Measurements from ENCODE around the gene EIPR1. TPM values are rescaled to one million over a fixed set of nuclear protein-coding genes. Genes with fewer than 3 reads are reported as not detected.
A peak's percentile ranks its signal among the peaks of the same experiment; 100 is the strongest.

The EIPR1 gene
- total RNA-seq, 4 donors from 2014 or later: 26.1 to 51.6 (median 40.0) TPM

- Histone ChIP-seq H3K27me3 (no peaks in the 10 kb centered on the region), H3K4me3 (replicated peaks in 1 of 3) (no peak overlapping the region), H3K4me1 (peaks cover 5 to 29% of the 10 kb centered on the region in 2 donors), H3K27ac (no peak overlapping the region), H3K9me3 (no peaks in the 10 kb centered on the region), H3K36me3 (no peaks in the 10 kb centered on the region)
- TF ChIP-seq, protein P1, sequence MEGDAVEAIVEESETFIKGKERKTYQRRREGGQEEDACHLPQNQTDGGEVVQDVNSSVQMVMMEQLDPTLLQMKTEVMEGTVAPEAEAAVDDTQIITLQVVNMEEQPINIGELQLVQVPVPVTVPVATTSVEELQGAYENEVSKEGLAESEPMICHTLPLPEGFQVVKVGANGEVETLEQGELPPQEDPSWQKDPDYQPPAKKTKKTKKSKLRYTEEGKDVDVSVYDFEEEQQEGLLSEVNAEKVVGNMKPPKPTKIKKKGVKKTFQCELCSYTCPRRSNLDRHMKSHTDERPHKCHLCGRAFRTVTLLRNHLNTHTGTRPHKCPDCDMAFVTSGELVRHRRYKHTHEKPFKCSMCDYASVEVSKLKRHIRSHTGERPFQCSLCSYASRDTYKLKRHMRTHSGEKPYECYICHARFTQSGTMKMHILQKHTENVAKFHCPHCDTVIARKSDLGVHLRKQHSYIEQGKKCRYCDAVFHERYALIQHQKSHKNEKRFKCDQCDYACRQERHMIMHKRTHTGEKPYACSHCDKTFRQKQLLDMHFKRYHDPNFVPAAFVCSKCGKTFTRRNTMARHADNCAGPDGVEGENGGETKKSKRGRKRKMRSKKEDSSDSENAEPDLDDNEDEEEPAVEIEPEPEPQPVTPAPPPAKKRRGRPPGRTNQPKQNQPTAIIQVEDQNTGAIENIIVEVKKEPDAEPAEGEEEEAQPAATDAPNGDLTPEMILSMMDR (IDR thresholded peaks at IDR 0.05): no peak
- no peak for TF ChIP-seq POLR2A (IDR thresholded peaks at IDR 0.05)
- DNase-seq: peak; percentile 58 to 69
- intact Hi-C loops (cut with DNase I): no loop called here
- WGBS, 2 donors: 54 to 64% methylated on average over 10 of the region's 10 CpGs
Observed at GRCh38 chr2:3338340-3338739, 39.3 kb downstream of the EIPR1 start.

DNA sequence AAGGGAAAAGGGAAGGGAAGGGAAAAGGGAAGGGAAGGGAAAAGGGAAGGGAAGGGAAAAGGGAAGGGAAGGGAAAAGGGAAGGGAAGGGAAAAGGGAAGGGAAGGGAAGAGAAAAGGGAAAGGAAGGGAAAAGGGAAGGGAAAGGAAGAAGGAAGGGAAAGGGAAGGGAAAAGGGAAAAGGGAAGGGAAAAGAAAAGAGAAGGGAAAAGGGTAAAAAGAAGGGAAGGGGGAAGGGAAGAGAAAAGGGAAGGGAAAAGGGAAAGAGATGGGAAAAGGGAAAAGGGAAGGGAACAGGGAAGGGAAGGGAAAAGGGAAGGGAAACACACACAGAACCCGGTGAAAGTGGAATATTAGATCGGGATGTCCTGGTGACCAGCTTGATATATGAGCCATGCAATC lies 40.8 kb downstream of the EIPR1 start:
- 89 to 96% methylated on average over 2 of the region's 2 CpGs for WGBS, 2 donors
- H3K27me3 ChIP-seq: no peaks in the 10 kb centered on the region
- intact Hi-C loops (cut with DNase I): no loop called here
- H3K4me3 ChIP-seq (replicated peaks in 1 of 3): no peak overlapping the region
- no peaks in the 10 kb centered on the region for H3K36me3 ChIP-seq
- no peaks in the 10 kb centered on the region for H3K9me3 ChIP-seq
- H3K4me1 ChIP-seq: peaks cover 7 to 26% of the 10 kb centered on the region in 2 donors
- TF ChIP-seq, protein P1 (IDR thresholded peaks at IDR 0.05): no peak
- TF ChIP-seq POLR2A (IDR thresholded peaks at IDR 0.05): no peak
- no peak for DNase-seq
- H3K27ac ChIP-seq: no peak overlapping the region

DNA sequence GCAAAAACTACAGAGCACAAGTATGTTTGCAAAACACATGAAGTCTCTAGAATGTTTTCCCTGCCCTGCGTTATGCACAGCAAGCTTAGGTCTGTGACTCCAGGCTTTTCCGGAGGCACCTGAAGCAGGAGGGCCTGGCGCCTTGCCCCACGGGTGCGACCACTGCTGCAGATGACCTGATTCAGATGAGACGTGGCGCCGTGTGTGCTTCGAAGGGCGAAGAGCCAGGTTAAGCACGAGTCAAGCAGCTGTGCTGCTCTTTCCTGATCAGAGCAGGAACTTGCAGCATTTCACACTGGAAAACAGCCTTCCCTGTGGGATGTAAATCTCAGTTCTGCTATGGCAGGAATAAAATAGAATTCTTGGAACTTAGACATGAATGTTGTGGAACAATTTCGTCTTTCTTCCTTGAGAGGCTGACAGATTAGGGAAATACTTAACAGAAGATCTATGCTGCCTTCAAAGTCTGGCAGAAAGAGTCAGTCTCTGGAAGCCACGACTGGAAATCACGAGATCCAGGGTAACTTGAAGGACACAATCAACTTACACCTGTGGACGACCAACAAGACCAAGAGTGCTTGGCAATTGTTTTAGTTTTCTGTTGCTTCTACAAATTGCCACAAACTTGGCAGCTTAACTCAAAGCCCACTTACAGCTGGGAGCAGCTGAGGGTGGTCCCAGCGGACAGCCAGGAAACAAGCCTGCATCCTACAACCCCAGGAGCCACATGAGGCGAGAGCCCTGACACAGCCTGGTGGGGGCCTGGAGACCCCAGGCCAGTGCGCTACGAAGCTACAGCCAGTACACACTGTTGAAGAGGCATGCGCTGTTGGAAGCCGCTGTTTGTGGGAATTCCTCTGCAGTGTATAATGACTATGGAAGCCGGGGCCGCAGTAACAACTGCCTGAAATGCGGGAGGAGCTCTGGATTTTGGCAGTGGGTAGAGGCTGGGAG lies 42.9 kb downstream of the EIPR1 start:
- no peak for TF ChIP-seq POLR2A (IDR thresholded peaks at IDR 0.05)
- TF ChIP-seq, protein P1 (IDR thresholded peaks at IDR 0.05): no peak
- Histone ChIP-seq H3K4me1 (peaks cover 16 to 35% of the 10 kb centered on the region in 2 donors), H3K27me3 (no peaks in the 10 kb centered on the region), H3K36me3 (no peaks in the 10 kb centered on the region), H3K4me3 (replicated peaks in 1 of 3) (no peak overlapping the region), H3K27ac (peak overlapping the region; percentile 44 to 79 (median 63)), H3K9me3 (no peaks in the 10 kb centered on the region)
- peak; percentile 89 to 92 for DNase-seq
- intact Hi-C loops (cut with DNase I): no loop called here
- 55 to 58% methylated on average over 24 of the region's 24 CpGs for WGBS, 2 donors

- no peak for DNase-seq
- intact Hi-C loops (cut with DNase I): no loop called here
- H3K36me3 ChIP-seq: no peaks in the 10 kb centered on the region
- H3K27ac ChIP-seq: no peak overlapping the region
- H3K4me3 ChIP-seq (replicated peaks in 1 of 3): no peak overlapping the region
- 92 to 94% methylated on average over 8 of the region's 8 CpGs for WGBS, 2 donors
- H3K9me3 ChIP-seq: no peaks in the 10 kb centered on the region
- no peak for TF ChIP-seq POLR2A (IDR thresholded peaks at IDR 0.05)
- TF ChIP-seq, protein P1 (IDR thresholded peaks at IDR 0.05): no peak
- peaks cover 19 to 39% of the 10 kb centered on the region in 2 donors for H3K4me1 ChIP-seq
- no peaks in the 10 kb centered on the region for H3K27me3 ChIP-seq
Observed at GRCh38 chr2:3332133-3332532, 45.5 kb downstream of the EIPR1 start.

DNA sequence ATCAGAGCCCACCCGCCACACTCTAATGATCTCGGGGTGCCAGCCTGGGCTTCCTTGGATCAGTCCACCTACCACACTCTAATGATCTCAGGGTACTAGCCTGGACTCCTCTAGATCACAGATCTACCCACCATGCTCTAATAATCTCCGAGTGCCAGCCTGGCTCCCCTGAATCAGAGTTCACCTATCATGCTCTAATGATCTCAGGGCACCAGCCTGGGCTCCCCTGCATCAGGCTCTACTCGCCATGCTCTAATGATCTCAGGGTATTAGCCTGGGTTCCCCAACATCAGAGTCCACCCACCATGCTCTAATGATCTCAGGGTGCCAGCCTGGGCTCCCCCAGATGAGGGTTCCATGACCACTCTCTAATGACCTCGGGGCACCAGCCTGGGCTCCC lies 48.1 kb downstream of the EIPR1 start:
- Histone ChIP-seq H3K27ac (peak overlapping the region; percentile 23 to 54 (median 47)), H3K36me3 (no peaks in the 10 kb centered on the region), H3K27me3 (no peaks in the 10 kb centered on the region), H3K4me3 (replicated peaks in 1 of 3) (no peak overlapping the region), H3K9me3 (no peaks in the 10 kb centered on the region), H3K4me1 (peaks cover 15 to 30% of the 10 kb centered on the region in 2 donors)
- no peak for DNase-seq
- no peak for TF ChIP-seq POLR2A (IDR thresholded peaks at IDR 0.05)
- TF ChIP-seq, protein P1 (IDR thresholded peaks at IDR 0.05): no peak
- intact Hi-C loops (cut with DNase I): no loop called here
- WGBS, 2 donors: 84 to 88% methylated on average over 5 of the region's 5 CpGs
